Natural killer cell (primary cell): ENCODE results near the gene CCDC82. TPM values are rescaled to one million over a fixed set of nuclear protein-coding genes. Genes with fewer than 3 reads are reported as not detected.

ENCODE experiments used
- ATAC-seq, 3 donors: fragments of 150-1000 bp in 2 of 3; fragments of 200-7000 bp in 1 of 3; cut with Tn5 transposase; 1 replicate in 1 of 3; 2 replicates in 2 of 3; pipeline ENCODE4 v1.10.0; 2021; ENCODE audit warnings: mild to moderate bottlenecking in 2 of 3, moderate library complexity in 2 of 3
- DNase-seq, 2 donors: peaks; one replicate each; pipeline versions ENCODE4 v3.0.0 to v3.0.0-alpha.2; 2013 to 2021; ENCODE audit warnings: mixed read lengths in 1 of 2
- H3K27ac ChIP-seq: one replicate; pipeline ENCODE4 v1.5.1; 2013; ENCODE audit warnings: mild to moderate bottlenecking, low read length
- H3K27me3 ChIP-seq: one replicate; pipeline ENCODE4 v1.6.1; 2013; ENCODE audit warnings: low read length; ENCODE audit not compliant: control insufficient read depth, insufficient read depth
- H3K36me3 ChIP-seq: one replicate; pipeline ENCODE4 v1.6.1; 2013; ENCODE audit warnings: low read length; ENCODE audit not compliant: control insufficient read depth, insufficient read depth
- H3K4me1 ChIP-seq: one replicate; pipeline ENCODE4 v1.6.1; 2013; ENCODE audit warnings: low read length; ENCODE audit not compliant: control insufficient read depth, insufficient read depth
- H3K4me3 ChIP-seq: one replicate; pipeline ENCODE4 v1.5.1; 2013; ENCODE audit warnings: low read length
- H3K9me3 ChIP-seq: one replicate; pipeline ENCODE4 v1.6.1; 2013; ENCODE audit warnings: low read length; ENCODE audit not compliant: control insufficient read depth, insufficient read depth
- H3K27ac Mint-ChIP-seq, 2 donors: one replicate each; pipeline ENCODE4 v1.8.0; 2022; ENCODE audit warnings: mild to moderate bottlenecking in 2 of 2, mixed read lengths in 2 of 2, moderate library complexity in 1 of 2
- H3K27me3 Mint-ChIP-seq, 2 donors: one replicate each; pipeline ENCODE4 v1.8.0; 2022; ENCODE audit warnings: low read depth in 2 of 2, mixed read lengths in 2 of 2
- H3K36me3 Mint-ChIP-seq: one replicate; pipeline ENCODE4 v1.8.0; 2022; ENCODE audit warnings: mixed read lengths
- H3K4me1 Mint-ChIP-seq, 2 donors: one replicate each; pipeline ENCODE4 v1.8.0; 2022; ENCODE audit warnings: mixed read lengths in 2 of 2
- H3K4me3 Mint-ChIP-seq: one replicate; pipeline ENCODE4 v1.8.0; 2022; ENCODE audit warnings: mild to moderate bottlenecking, moderate library complexity, mixed read lengths
- H3K9me3 Mint-ChIP-seq, 2 donors: one replicate each; pipeline ENCODE4 v1.8.0; 2022; ENCODE audit warnings: mixed read lengths in 2 of 2
- WGBS: methylation state at CpG from one replicate; pipeline ENCODE4 v1.1.7; 2013; ENCODE audit warnings: missing lambda C conversion rate; ENCODE audit not compliant: insufficient coverage; 5-methylcytosine and 5-hydroxymethylcytosine counted together
- intact Hi-C: fragments of 100-400 bp; cut with micrococcal nuclease; formaldehyde crosslinking; loops from one replicate; pipeline ENCODE4 v1.14.2; 2022
- total RNA-seq, 4 donors: library from RNA; stranded (reverse); fragments of 120-200 nt in 1 of 4; gene quantifications; one replicate each; pipeline versions ENCODE4 v1.2.3 to v1.2.4, GENCODE V29; 2013 to 2022
- TF ChIP-seq, protein P1 (sequence below): fragments of 200-600 bp; IDR thresholded peaks from one replicate; pipeline ENCODE4 v1.8.0; 2022; ENCODE audit warnings: antibody characterized with exemption

The CCDC82 gene
- total RNA-seq, 3 donors from 2014 or later (not counting 1 experiment from before 2014, with no cell fraction given): 36.2 to 42.1 (median 38.0) TPM

GRCh38 chr11:96318850-96319249, 70.9 kb downstream of the CCDC82 start:
- DNase-seq (no peak), ATAC-seq (peak in 1 of 3 donors; percentile 7)
- Mint-ChIP-seq H3K27me3 (no peaks in the 10 kb centered on the region), H3K4me3 (no peak overlapping the region), H3K36me3 (no peaks in the 10 kb centered on the region), H3K27ac (peak overlapping the region in 1 of 2 donors; percentile 59), H3K4me1 (peaks cover 37 to 47% of the 10 kb centered on the region in 2 donors), H3K9me3 (no peaks in the 10 kb centered on the region)
- TF ChIP-seq, protein P1, sequence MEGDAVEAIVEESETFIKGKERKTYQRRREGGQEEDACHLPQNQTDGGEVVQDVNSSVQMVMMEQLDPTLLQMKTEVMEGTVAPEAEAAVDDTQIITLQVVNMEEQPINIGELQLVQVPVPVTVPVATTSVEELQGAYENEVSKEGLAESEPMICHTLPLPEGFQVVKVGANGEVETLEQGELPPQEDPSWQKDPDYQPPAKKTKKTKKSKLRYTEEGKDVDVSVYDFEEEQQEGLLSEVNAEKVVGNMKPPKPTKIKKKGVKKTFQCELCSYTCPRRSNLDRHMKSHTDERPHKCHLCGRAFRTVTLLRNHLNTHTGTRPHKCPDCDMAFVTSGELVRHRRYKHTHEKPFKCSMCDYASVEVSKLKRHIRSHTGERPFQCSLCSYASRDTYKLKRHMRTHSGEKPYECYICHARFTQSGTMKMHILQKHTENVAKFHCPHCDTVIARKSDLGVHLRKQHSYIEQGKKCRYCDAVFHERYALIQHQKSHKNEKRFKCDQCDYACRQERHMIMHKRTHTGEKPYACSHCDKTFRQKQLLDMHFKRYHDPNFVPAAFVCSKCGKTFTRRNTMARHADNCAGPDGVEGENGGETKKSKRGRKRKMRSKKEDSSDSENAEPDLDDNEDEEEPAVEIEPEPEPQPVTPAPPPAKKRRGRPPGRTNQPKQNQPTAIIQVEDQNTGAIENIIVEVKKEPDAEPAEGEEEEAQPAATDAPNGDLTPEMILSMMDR: no peak
- Histone ChIP-seq H3K36me3 (no peaks in the 10 kb centered on the region), H3K27me3 (no peaks in the 10 kb centered on the region), H3K27ac (no peak overlapping the region), H3K4me1 (peaks cover 15% of the 10 kb centered on the region), H3K4me3 (no peak overlapping the region), H3K9me3 (no peaks in the 10 kb centered on the region)
- intact Hi-C loops: no loop called here
- 84% methylated on average over 3 of the region's 3 CpGs for WGBS

- peak overlapping the region; percentile 22 for H3K4me3 Mint-ChIP-seq
- ATAC-seq (peak; percentile 21 to 28 (median 24)), DNase-seq (no peak)
- H3K4me3 ChIP-seq: no peak overlapping the region
- H3K36me3 Mint-ChIP-seq: no peaks in the 10 kb centered on the region
- H3K4me1 Mint-ChIP-seq: peaks cover 37 to 51% of the 10 kb centered on the region in 2 donors
- 0% methylated on average over 1 of the region's 1 CpG for WGBS
- no peaks in the 10 kb centered on the region for H3K36me3 ChIP-seq
- H3K9me3 Mint-ChIP-seq: no peaks in the 10 kb centered on the region
- H3K27ac Mint-ChIP-seq: peak overlapping the region; percentile 71 to 80
- H3K4me1 ChIP-seq: peaks cover 15% of the 10 kb centered on the region
- H3K9me3 ChIP-seq: no peaks in the 10 kb centered on the region
- no peak overlapping the region for H3K27ac ChIP-seq
- H3K27me3 ChIP-seq: no peaks in the 10 kb centered on the region
- intact Hi-C loops: no loop called here
- no peaks in the 10 kb centered on the region for H3K27me3 Mint-ChIP-seq
- TF ChIP-seq, protein P1: no peak
Measured at GRCh38 chr11:96318399-96318798, 71.3 kb downstream of the CCDC82 start.

DNA sequence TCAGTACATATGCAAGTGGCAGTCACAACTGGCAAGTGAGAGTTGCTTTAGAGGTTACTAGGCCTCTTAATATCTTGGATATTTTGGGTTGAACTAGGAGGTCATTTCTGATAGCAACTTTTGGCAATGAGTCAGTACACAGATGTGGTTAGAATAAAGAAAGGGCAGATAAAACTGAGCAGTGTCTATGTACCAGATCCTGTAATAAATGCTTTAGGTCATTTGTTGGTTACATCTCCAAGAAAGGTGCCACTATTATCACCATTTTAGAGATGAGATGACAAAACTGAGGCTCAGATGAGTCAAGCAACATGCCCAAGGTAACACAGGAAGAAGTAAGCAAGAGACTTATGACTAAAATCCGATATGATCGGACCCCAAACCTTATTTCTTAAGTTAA, 71.7 kb downstream of the CCDC82 start:
- Mint-ChIP-seq H3K27me3 (no peaks in the 10 kb centered on the region), H3K36me3 (no peaks in the 10 kb centered on the region), H3K4me3 (peak overlapping the region; percentile 22), H3K9me3 (no peaks in the 10 kb centered on the region), H3K27ac (peak overlapping the region; percentile 71 to 80), H3K4me1 (peaks cover 37 to 55% of the 10 kb centered on the region in 2 donors)
- intact Hi-C loops: no loop called here
- H3K4me3 ChIP-seq: no peak overlapping the region
- ATAC-seq: peak; percentile 49 to 86 (median 70)
- peak overlapping the region; percentile 4 for H3K27ac ChIP-seq
- H3K27me3 ChIP-seq: no peaks in the 10 kb centered on the region
- no peaks in the 10 kb centered on the region for H3K36me3 ChIP-seq
- no peaks in the 10 kb centered on the region for H3K9me3 ChIP-seq
- TF ChIP-seq, protein P1: no peak
- DNase-seq: no peak
- no CpG with 5 or more reads among the region's 2 CpGs for WGBS
- peaks cover 15% of the 10 kb centered on the region for H3K4me1 ChIP-seq

DNA sequence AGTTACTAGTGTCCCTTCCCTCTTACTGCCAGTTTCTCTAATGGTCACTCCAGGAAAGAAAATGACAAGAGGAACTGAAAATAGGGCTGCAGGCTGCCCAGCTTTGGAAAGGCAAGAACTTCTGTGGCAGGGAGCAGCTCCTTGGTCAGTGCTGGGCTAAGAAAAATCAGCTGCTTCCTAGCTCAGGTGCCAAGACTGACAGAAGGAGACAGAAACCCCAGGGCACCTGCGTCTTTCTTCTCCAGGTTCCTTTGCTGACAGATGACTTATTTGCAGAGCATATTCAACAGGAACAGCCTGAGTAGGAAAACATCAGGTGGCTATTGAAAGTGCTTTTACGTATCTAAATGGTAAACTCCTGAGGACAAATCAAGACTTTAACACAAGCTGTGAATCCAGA, 72.1 kb downstream of the CCDC82 start:
- TF ChIP-seq, protein P1: no peak
- Histone ChIP-seq H3K27ac (peak overlapping the region; percentile 4), H3K4me1 (peaks cover 15% of the 10 kb centered on the region), H3K36me3 (no peaks in the 10 kb centered on the region), H3K27me3 (no peaks in the 10 kb centered on the region), H3K4me3 (no peak overlapping the region), H3K9me3 (no peaks in the 10 kb centered on the region)
- ATAC-seq (no peak), DNase-seq (no peak)
- peaks cover 37 to 55% of the 10 kb centered on the region in 2 donors for H3K4me1 Mint-ChIP-seq
- intact Hi-C loops: no loop called here
- WGBS: 82% methylated on average over 2 of the region's 2 CpGs
- H3K27me3 Mint-ChIP-seq: no peaks in the 10 kb centered on the region
- H3K36me3 Mint-ChIP-seq: no peaks in the 10 kb centered on the region
- H3K9me3 Mint-ChIP-seq: no peaks in the 10 kb centered on the region
- no peak overlapping the region for H3K4me3 Mint-ChIP-seq
- H3K27ac Mint-ChIP-seq: peak overlapping the region; percentile 71 to 80
